SU-DHL-6 (cell line): ENCODE measurements around the gene ARCN1.

Source experiments
- EZH2phosphoT487 ChIP-seq: fragments of 200-600 bp; sonication (generic), shearing (Covaris generic); conservative IDR thresholded peaks from 2 replicates; pipeline ENCODE4 v1.6.1; 2018; ENCODE audit warnings: mild to moderate bottlenecking, antibody characterized with exemption, low read length, moderate library complexity, mixed read lengths
- TF ChIP-seq, protein P1 (sequence below): fragments of 200-600 bp; sonication (generic); IDR thresholded peaks from one replicate; pipeline ENCODE4 v1.5.1; 2017; ENCODE audit warnings: antibody characterized with exemption, mild to moderate bottlenecking, low read length, moderate library complexity; ENCODE audit not compliant: insufficient read depth, poor library complexity, severe bottlenecking

DNA sequence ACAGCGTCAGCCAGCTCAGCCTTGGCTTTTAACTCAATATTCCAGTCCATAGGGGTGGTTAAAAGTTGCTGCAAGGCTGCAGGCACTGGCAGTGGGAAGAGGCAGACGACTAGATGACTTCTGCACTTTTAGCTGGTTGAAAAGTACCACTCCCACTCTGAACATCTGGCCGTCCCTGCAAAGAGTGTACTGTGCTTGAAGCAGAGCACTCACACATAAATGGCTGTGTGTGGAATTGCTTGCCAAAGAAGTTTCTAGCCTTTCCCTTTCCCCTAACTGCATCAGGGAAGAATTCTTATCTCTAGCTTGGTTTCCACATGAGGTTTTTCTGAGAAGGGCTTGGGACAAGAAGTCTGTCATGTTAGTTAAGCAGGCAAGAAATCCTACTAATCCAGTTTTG is 30.1 kb downstream of the ARCN1 start:
- TF ChIP-seq, protein P1, sequence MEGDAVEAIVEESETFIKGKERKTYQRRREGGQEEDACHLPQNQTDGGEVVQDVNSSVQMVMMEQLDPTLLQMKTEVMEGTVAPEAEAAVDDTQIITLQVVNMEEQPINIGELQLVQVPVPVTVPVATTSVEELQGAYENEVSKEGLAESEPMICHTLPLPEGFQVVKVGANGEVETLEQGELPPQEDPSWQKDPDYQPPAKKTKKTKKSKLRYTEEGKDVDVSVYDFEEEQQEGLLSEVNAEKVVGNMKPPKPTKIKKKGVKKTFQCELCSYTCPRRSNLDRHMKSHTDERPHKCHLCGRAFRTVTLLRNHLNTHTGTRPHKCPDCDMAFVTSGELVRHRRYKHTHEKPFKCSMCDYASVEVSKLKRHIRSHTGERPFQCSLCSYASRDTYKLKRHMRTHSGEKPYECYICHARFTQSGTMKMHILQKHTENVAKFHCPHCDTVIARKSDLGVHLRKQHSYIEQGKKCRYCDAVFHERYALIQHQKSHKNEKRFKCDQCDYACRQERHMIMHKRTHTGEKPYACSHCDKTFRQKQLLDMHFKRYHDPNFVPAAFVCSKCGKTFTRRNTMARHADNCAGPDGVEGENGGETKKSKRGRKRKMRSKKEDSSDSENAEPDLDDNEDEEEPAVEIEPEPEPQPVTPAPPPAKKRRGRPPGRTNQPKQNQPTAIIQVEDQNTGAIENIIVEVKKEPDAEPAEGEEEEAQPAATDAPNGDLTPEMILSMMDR, result no peak
- no peak for TF ChIP-seq EZH2phosphoT487
